GM19467 (cell line): ENCODE measurements around the gene MAML2.

Experiments used
- ATAC-seq: cut with Tn5 transposase; IDR thresholded peaks from one replicate; pipeline ENCODE4 v1.9.1; 2021; ENCODE audit warnings: mild to moderate bottlenecking, moderate library complexity; ENCODE audit not compliant: unreplicated experiment

Gene MAML2

GRCh38 chr11:95937358-95937757, 405.6 kb downstream of the MAML2 start:
- no peak for ATAC-seq

DNA sequence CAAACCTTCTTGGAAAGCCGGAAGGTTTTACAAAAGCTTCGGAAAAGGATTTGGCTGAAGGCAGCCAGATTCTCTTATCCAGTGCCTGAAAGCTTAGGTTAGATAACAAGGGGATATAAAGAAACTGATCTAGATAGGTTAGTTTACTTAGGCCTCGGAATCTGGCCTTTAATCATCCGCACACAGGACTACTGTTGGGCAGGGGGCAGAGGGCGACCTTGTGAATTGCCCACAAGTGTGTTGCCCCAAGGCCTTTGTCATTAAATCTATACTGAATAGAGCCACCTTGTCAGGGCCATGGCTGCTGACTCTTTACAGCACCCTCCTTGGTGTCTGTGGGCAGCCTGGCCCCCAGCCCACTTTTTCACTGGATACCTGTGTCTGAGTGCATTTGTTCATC, 409.4 kb downstream of the MAML2 start:
- ATAC-seq, result no peak

DNA sequence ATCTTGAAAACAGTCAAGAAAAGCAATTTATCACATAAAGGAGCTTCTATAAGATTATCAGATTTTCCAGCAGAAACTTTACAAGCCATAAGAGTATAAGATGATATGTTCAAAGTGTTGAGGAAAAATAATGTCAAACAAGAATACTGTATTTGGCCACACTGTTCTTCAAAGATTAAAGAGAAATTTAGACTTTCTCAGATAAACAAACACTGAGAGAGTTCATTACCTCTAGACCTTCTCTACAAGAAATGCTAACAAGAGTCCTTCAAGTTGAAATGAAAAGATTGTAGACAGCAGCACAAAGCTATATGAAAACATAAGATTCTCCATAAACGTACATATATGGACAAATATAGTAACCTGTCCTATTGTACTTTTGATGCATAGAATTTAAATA, 411.1 kb downstream of the MAML2 start:
- ATAC-seq, result no peak

- no peak for ATAC-seq
These were observed 412.0 kb downstream of the MAML2 start for GRCh38 chr11:95930948-95931347.

DNA sequence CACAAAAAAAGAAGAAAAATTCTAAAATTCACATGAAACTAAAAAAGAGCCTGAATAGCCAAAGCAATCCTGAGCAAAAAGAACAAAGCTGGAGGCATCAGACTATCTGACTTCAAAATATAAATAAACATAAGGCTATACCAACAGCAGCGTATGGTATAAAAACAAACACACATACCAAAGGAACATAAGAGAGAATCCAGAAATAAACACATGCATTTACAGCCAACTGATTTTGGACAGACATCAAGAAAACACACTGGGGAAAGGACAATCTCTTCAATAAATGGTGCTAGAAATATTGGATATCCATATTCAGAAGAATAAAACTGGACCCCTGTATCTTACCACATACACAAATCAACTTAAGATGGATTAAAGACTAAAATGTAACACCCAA, 416.3 kb downstream of the MAML2 start:
- ATAC-seq, result no peak
